ENCODE measurements around the gene GLRX3. TPM values are rescaled to one million over a fixed set of nuclear protein-coding genes. Genes with fewer than 3 reads are reported as not detected.
A peak's percentile ranks its signal among the peaks of the same experiment; 100 is the strongest.

Gene GLRX3
- total and polyA plus RNA-seq, 4 donors = 37.6 to 71.1 (median 57.5) TPM

DNA sequence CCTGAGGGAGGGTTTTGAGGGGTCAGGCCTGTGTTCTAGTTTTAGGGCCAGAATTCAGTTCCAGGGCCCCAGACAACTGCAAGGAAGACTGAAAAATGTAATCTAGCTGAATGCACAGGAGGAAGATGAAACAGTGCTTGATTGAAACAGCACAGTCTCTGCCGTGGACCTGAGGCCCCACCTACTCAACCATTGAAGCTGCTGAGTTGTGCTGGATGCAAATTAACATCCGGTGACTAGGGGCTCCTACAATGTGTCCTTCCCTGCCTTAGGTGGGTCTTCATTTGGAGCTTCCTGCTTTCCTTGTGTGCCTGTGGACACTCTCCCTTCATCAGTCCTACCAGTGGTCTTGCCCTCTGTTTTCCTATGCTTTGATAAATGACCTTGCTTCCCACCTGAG lies 5.7 kb downstream of the GLRX3 start:
- Histone ChIP-seq H3K9me3 (ENCODE audit: control insufficient read depth in 4 of 4, insufficient read depth in 3 of 4, low read length in 3 of 4) (no peaks in the 10 kb centered on the region), H3K4me3 (no peak overlapping the region), H3K36me3 (ENCODE audit: control insufficient read depth in 4 of 4, insufficient read depth in 4 of 4, low read length in 4 of 4) (peaks cover 3 to 9% (median 6%) of the 10 kb centered on the region in 4 donors), H3K4me1 (ENCODE audit: control insufficient read depth in 5 of 5, insufficient read depth in 5 of 5, low read length in 5 of 5) (peaks cover 8 to 21% (median 18%) of the 10 kb centered on the region in 5 donors), H3K27me3 (ENCODE audit: control insufficient read depth in 3 of 3, insufficient read depth in 3 of 3, low read length in 2 of 3) (no peaks in the 10 kb centered on the region), H3K27ac (ENCODE audit: low read depth in 1 of 2, low read length in 1 of 2) (no peak overlapping the region), H3K9ac (ENCODE audit: insufficient read depth in 1 of 2, low read length in 2 of 2) (peak overlapping the region in 1 of 2 donors; percentile 44)
- ATAC-seq (ENCODE audit: insufficient read depth, low FRiP score) = no peak
- 60 to 72% methylated on average over 2 of the region's 2 CpGs for WGBS, 2 donors
- no peak for DNase-seq
- TF ChIP-seq CTCF (IDR thresholded peaks at IDR 0.05; ENCODE audit: control extremely low read depth, extremely low read depth) = no peak

- TF ChIP-seq CTCF (IDR thresholded peaks at IDR 0.05; ENCODE audit: control extremely low read depth, extremely low read depth) = no peak
- ATAC-seq (ENCODE audit: insufficient read depth, low FRiP score) (no peak), DNase-seq (no peak)
- 73 to 89% methylated on average over 4 of the region's 4 CpGs for WGBS, 2 donors
- Histone ChIP-seq H3K4me1 (ENCODE audit: control insufficient read depth in 5 of 5, insufficient read depth in 5 of 5, low read length in 5 of 5) (peaks cover 0 to 10% (median 6%) of the 10 kb centered on the region in 5 donors), H3K4me3 (no peak overlapping the region), H3K27me3 (ENCODE audit: control insufficient read depth in 3 of 3, insufficient read depth in 3 of 3, low read length in 2 of 3) (no peaks in the 10 kb centered on the region), H3K9ac (ENCODE audit: insufficient read depth in 1 of 2, low read length in 2 of 2) (no peak overlapping the region), H3K36me3 (ENCODE audit: control insufficient read depth in 4 of 4, insufficient read depth in 4 of 4, low read length in 4 of 4) (peaks cover 6 to 14% (median 10%) of the 10 kb centered on the region in 4 donors), H3K27ac (ENCODE audit: low read depth in 1 of 2, low read length in 1 of 2) (no peak overlapping the region), H3K9me3 (ENCODE audit: control insufficient read depth in 4 of 4, insufficient read depth in 3 of 4, low read length in 3 of 4) (no peaks in the 10 kb centered on the region)
These were observed 9.9 kb downstream of the GLRX3 start for GRCh38 chr10:130146042-130146441.

DNA sequence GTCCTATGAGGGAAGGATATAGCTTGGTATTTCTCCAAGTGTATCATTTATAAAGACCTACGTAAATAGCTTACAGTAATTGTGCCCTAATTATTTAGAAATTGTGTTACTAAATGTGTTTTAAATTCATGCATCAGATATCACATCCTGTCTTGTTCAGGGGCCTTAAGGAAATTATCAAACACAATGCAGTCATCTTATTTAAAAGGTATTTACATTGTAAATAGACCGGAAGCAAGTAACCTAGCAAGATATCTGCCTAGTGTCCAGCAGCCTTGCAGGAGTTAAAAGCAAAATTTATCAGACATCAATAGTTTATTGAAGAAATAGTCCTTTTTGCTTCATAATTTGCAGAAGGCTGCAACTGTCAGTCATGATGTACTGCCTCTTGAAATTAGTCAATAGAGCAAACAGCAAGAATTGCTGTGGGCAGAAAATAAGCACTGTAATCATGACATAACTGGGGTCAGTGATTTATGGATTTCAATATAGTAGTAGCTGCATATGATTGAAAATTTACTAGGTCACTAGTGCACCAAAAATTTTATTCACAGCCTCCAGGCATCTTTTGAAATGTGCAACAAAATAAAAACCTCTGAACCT lies 23.1 kb downstream of the GLRX3 start:
- H3K36me3 ChIP-seq (ENCODE audit: control insufficient read depth in 4 of 4, insufficient read depth in 4 of 4, low read length in 4 of 4) = peaks cover 10 to 29% (median 23%) of the 10 kb centered on the region in 4 donors
- H3K4me1 ChIP-seq (ENCODE audit: control insufficient read depth in 5 of 5, insufficient read depth in 5 of 5, low read length in 5 of 5) = peaks cover 0 to 9% (median 0%) of the 10 kb centered on the region in 5 donors
- ATAC-seq (ENCODE audit: insufficient read depth, low FRiP score) (no peak), DNase-seq (no peak)
- no peaks in the 10 kb centered on the region for H3K27me3 ChIP-seq (ENCODE audit: control insufficient read depth in 3 of 3, insufficient read depth in 3 of 3, low read length in 2 of 3)
- no peaks in the 10 kb centered on the region for H3K9me3 ChIP-seq (ENCODE audit: control insufficient read depth in 4 of 4, insufficient read depth in 3 of 4, low read length in 3 of 4)
- WGBS, 2 donors = 78 to 88% methylated on average over 2 of the region's 2 CpGs
- TF ChIP-seq CTCF (IDR thresholded peaks at IDR 0.05; ENCODE audit: control extremely low read depth, extremely low read depth) = no peak
- no peak overlapping the region for H3K9ac ChIP-seq (ENCODE audit: insufficient read depth in 1 of 2, low read length in 2 of 2)
- H3K27ac ChIP-seq (ENCODE audit: low read depth in 1 of 2, low read length in 1 of 2) = no peak overlapping the region
- H3K4me3 ChIP-seq = no peak overlapping the region

GRCh38 chr10:130160775-130161174 lies 24.6 kb downstream of the GLRX3 start:
- no peak for DNase-seq
- Histone ChIP-seq H3K4me1 (ENCODE audit: control insufficient read depth in 5 of 5, insufficient read depth in 5 of 5, low read length in 5 of 5) (peaks cover 0 to 6% (median 0%) of the 10 kb centered on the region in 5 donors), H3K27me3 (ENCODE audit: control insufficient read depth in 3 of 3, insufficient read depth in 3 of 3, low read length in 2 of 3) (no peaks in the 10 kb centered on the region), H3K9me3 (ENCODE audit: control insufficient read depth in 4 of 4, insufficient read depth in 3 of 4, low read length in 3 of 4) (no peaks in the 10 kb centered on the region), H3K9ac (ENCODE audit: insufficient read depth in 1 of 2, low read length in 2 of 2) (no peak overlapping the region), H3K4me3 (no peak overlapping the region), H3K27ac (ENCODE audit: low read depth in 1 of 2, low read length in 1 of 2) (no peak overlapping the region), H3K36me3 (ENCODE audit: control insufficient read depth in 4 of 4, insufficient read depth in 4 of 4, low read length in 4 of 4) (peaks cover 11 to 32% (median 25%) of the 10 kb centered on the region in 4 donors)
- WGBS, 2 donors = 90 to 91% methylated on average over 6 of the region's 6 CpGs
- no peak for TF ChIP-seq CTCF (IDR thresholded peaks at IDR 0.05; ENCODE audit: control extremely low read depth, extremely low read depth)
- no peak for ATAC-seq (ENCODE audit: insufficient read depth, low FRiP score)

All from lung (tissue), 12 donors.